Peyer's patch (tissue), 4 donors: ENCODE measurements around the gene STIM2. TPM values are rescaled to one million over a fixed set of nuclear protein-coding genes. Genes with fewer than 3 reads are reported as not detected.
"Not testable (repeated sequence)": the region's sequence is repeated elsewhere in the genome, so short reads cannot be mapped to it uniquely, and the experiment has no call there.

Experiments
- DNase-seq, 3 donors: peaks; one replicate each; pipeline ENCODE4 v3.0.0-alpha.2; 2017 to 2019
- H3K27ac ChIP-seq, 4 donors: fragments of 200-600 bp; sonication (generic); one replicate each; pipeline ENCODE4 v1.5.1; 2016 to 2019
- H3K27me3 ChIP-seq, 2 donors: fragments of 200-600 bp; sonication (generic); one replicate each; pipeline ENCODE4 v1.5.1; 2019
- H3K36me3 ChIP-seq, 3 donors: fragments of 200-600 bp; sonication (generic); one replicate each; pipeline ENCODE4 v1.5.1; 2016 to 2019
- H3K4me1 ChIP-seq, 4 donors: fragments of 200-600 bp; sonication (generic); one replicate each; pipeline ENCODE4 v1.5.1; 2016 to 2019
- H3K4me3 ChIP-seq, 4 donors: fragments of 200-600 bp; sonication (generic); 1 replicate in 3 of 4; 2 replicates in 1 of 4; pipeline ENCODE4 v1.5.1; 2016 to 2019; ENCODE audit warnings: mild to moderate bottlenecking in 1 of 4
- H3K9me3 ChIP-seq, 4 donors: fragments of 200-600 bp; sonication (generic); one replicate each; pipeline ENCODE4 v1.5.1; 2016 to 2019; ENCODE audit warnings: mild to moderate bottlenecking in 1 of 4
- CTCF ChIP-seq, 6 experiments: fragments of 450-650 bp in 4 of 6; fragments of 200-600 bp in 2 of 6; sonication (generic) in 1 of 6; IDR thresholded peaks; one replicate each; pipeline ENCODE4 v1.5.1; 2017 to 2019; ENCODE audit warnings: antibody characterized with exemption in 6 of 6, mild to moderate bottlenecking in 3 of 6, moderate library complexity in 1 of 6
- POLR2A ChIP-seq, 2 donors: fragments of 450-650 bp; IDR thresholded peaks; one replicate each; pipeline ENCODE4 v1.5.1; 2017; ENCODE audit warnings: antibody characterized with exemption in 2 of 2, mild to moderate bottlenecking in 2 of 2, moderate library complexity in 2 of 2
- total RNA-seq, 4 donors: library from RNA; depleted of rRNA; stranded (reverse); fragments of >200 nt; gene quantifications; one replicate each; pipeline ENCODE4 v1.1.0, GENCODE V29; 2016

STIM2 gene
- total RNA-seq, 4 donors from 2014 or later: 35.7 to 82.5 (median 39.2) TPM

DNA sequence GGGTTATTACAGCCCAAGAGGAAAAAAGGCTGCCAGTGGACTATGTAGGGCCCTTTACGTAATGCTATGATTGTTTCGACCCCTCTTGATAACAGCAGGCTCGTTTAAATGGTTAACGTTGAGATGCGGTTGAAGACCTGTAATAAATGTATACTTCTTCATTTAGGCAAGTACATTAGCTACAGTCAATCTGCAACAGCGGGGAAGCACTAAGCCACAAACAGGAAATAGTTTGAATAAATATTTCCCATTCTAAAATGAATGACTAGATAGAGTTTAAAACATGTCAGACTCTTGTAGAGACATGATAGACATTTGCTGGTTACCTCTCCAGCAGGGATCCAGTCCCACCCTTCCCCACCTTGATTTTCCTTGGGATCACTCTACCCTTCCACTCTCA, 38.1 kb upstream of the STIM2 start:
- TF ChIP-seq POLR2A (IDR thresholded peaks at IDR 0.05) (no peak), CTCF (IDR thresholded peaks at IDR 0.05) (no peak)
- Histone ChIP-seq H3K36me3 (no peaks in the 10 kb centered on the region), H3K27ac (peak overlapping the region in 3 of 4 donors; percentile 3 to 63 (median 3)), H3K4me1 (peaks cover 6 to 21% (median 9%) of the 10 kb centered on the region in 4 donors), H3K27me3 (no peaks in the 10 kb centered on the region), H3K9me3 (peaks cover 0 to 4% (median 0%) of the 10 kb centered on the region in 4 donors), H3K4me3 (no peak overlapping the region)
- no peak for DNase-seq

DNA sequence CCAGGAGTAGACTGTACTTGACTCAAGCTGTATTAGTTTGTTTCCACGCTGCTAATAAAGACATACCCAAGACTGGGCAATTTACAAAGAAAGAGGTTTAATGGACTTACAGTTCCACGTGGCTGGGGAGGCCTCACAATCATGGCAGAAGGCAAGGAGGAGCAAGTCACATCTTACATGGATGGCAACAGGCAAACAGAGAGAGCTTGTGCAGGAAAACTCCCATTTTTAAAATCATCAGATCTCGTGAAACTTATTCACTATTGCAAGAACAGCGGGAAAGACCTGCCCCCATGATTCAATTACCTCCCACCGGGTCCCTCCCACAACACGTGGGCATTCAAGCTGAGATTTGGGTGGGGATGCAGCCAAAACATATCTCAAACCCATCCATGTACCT, 37.7 kb upstream of the STIM2 start:
- DNase-seq, H3K27me3 ChIP-seq, H3K36me3 ChIP-seq, H3K4me3 ChIP-seq, H3K9me3 ChIP-seq: not testable (repeated sequence)
- Histone ChIP-seq H3K27ac (peak overlapping the region in 3 of 4 donors; percentile 3 to 63 (median 3)), H3K4me1 (peaks cover 9 to 21% (median 9%) of the 10 kb centered on the region in 4 donors)

- DNase-seq: no peak
- Histone ChIP-seq H3K4me3 (no peak overlapping the region), H3K4me1 (peaks cover 9 to 21% (median 9%) of the 10 kb centered on the region in 4 donors), H3K36me3 (no peaks in the 10 kb centered on the region), H3K9me3 (peaks cover 0 to 4% (median 0%) of the 10 kb centered on the region in 4 donors), H3K27me3 (no peaks in the 10 kb centered on the region), H3K27ac (peak overlapping the region in 1 of 4 donors; percentile 63)
- TF ChIP-seq CTCF (IDR thresholded peaks at IDR 0.05) (no peak), POLR2A (IDR thresholded peaks at IDR 0.05) (no peak)
Observed at GRCh38 chr4:26823583-26823982, 37.1 kb upstream of the STIM2 start.

- no peaks in the 10 kb centered on the region for H3K27me3 ChIP-seq
- TF ChIP-seq POLR2A (IDR thresholded peaks at IDR 0.05) (no peak), CTCF (IDR thresholded peaks at IDR 0.05) (no peak)
- H3K9me3 ChIP-seq: peaks cover 0 to 4% (median 0%) of the 10 kb centered on the region in 4 donors
- peaks cover 9 to 21% (median 9%) of the 10 kb centered on the region in 4 donors for H3K4me1 ChIP-seq
- no peak overlapping the region for H3K4me3 ChIP-seq
- H3K27ac ChIP-seq: no peak overlapping the region
- DNase-seq: no peak
- no peaks in the 10 kb centered on the region for H3K36me3 ChIP-seq
Observed at GRCh38 chr4:26824667-26825066, 36.0 kb upstream of the STIM2 start.

DNA sequence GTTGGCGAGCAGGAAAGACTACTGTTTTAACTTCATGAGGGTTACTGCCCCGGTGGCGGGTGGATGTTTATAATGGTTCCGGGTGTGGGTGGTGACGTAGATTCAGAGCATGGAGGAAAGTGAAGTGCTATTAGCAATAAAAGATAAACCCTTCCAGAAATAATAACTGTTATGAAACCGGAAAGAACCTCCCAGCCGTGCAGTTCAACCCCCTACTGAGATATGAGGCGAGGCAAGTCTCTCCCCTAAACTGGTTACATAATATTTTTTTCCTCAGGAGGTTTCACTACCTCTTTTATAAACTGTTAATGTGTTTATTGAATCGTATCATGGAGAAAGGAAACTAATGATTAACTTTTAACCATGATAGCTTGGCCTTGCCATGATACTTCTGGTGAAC, 33.9 kb upstream of the STIM2 start:
- Histone ChIP-seq H3K4me1 (peaks cover 9 to 17% (median 9%) of the 10 kb centered on the region in 4 donors), H3K27ac (peak overlapping the region in 2 of 4 donors; percentile 51 to 78), H3K27me3 (no peaks in the 10 kb centered on the region), H3K4me3 (no peak overlapping the region), H3K36me3 (no peaks in the 10 kb centered on the region), H3K9me3 (peaks cover 0 to 4% (median 0%) of the 10 kb centered on the region in 4 donors)
- DNase-seq: peak; percentile 63 to 88 (median 65)
- no peak for TF ChIP-seq CTCF (IDR thresholded peaks at IDR 0.05)
- TF ChIP-seq POLR2A (IDR thresholded peaks at IDR 0.05): no peak

DNA sequence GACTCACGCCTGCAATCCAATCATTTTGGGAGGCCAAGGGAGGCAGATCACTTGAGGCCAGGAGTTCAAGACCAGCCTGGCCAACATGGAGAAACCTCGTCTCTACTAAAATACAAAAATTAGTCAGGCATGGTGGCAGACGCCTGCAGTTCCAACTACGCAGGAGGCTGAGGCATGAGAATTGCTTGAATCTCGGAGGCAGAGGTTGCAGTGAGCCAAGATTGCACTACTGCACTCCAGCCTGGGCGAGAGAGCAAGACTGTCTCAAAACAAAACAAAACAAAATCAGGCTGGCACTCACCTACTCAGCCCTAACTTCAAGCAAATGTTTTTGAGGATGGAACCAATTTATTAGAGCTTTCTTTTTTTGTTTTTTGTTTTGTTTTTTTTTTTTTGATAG, 33.3 kb upstream of the STIM2 start:
- not testable (repeated sequence) for H3K27me3 ChIP-seq, H3K9me3 ChIP-seq, H3K4me3 ChIP-seq, DNase-seq, H3K36me3 ChIP-seq
- Histone ChIP-seq H3K4me1 (peaks cover 5 to 11% (median 9%) of the 10 kb centered on the region in 4 donors), H3K27ac (peak overlapping the region in 1 of 4 donors; percentile 78)

GRCh38 chr4:26827798-26828197, 32.8 kb upstream of the STIM2 start:
- Histone ChIP-seq H3K27me3 (no peaks in the 10 kb centered on the region), H3K4me3 (no peak overlapping the region), H3K4me1 (peaks cover 4 to 9% (median 8%) of the 10 kb centered on the region in 4 donors), H3K9me3 (peaks cover 0 to 4% (median 0%) of the 10 kb centered on the region in 4 donors), H3K27ac (peak overlapping the region in 1 of 4 donors; percentile 10), H3K36me3 (no peaks in the 10 kb centered on the region)
- no peak for TF ChIP-seq POLR2A (IDR thresholded peaks at IDR 0.05)
- no peak for TF ChIP-seq CTCF (IDR thresholded peaks at IDR 0.05)
- no peak for DNase-seq
